ENCODE results near the gene HSBP1L1.

DNA sequence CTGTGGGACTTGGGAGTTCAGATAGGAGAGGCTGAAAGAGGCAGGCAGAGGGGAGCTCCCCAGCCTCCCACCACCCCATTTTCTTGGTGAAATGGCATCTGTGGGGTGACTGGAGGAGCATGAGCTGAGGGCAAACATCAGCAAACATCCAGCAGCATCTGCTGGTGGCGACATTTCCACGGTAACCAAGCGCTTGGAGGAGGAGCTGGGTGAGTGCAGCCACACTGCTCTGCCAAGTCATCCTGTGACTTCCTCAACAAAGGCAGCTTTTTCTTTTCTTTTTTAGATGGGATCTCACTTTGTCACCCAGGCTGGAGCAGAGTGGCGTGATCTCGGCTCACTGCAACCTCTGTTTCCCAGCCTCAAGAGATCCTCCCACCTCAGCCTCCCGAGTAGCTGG is 18.3 kb downstream of the HSBP1L1 start:
- TF ChIP-seq ESRRA (CRISPR knock-in tag; IDR thresholded peaks at IDR 0.05; ENCODE audit: low read depth), result no peak
- TF ChIP-seq, protein P1, sequence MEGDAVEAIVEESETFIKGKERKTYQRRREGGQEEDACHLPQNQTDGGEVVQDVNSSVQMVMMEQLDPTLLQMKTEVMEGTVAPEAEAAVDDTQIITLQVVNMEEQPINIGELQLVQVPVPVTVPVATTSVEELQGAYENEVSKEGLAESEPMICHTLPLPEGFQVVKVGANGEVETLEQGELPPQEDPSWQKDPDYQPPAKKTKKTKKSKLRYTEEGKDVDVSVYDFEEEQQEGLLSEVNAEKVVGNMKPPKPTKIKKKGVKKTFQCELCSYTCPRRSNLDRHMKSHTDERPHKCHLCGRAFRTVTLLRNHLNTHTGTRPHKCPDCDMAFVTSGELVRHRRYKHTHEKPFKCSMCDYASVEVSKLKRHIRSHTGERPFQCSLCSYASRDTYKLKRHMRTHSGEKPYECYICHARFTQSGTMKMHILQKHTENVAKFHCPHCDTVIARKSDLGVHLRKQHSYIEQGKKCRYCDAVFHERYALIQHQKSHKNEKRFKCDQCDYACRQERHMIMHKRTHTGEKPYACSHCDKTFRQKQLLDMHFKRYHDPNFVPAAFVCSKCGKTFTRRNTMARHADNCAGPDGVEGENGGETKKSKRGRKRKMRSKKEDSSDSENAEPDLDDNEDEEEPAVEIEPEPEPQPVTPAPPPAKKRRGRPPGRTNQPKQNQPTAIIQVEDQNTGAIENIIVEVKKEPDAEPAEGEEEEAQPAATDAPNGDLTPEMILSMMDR (CRISPR knock-in tag; IDR thresholded peaks at IDR 0.05), result no peak
- no peak for TF ChIP-seq SAFB2 (CRISPR knock-in tag; IDR thresholded peaks at IDR 0.05; ENCODE audit: borderline replicate concordance, low read depth)
- no peak for TF ChIP-seq ZNF468 (CRISPR knock-in tag; IDR thresholded peaks at IDR 0.05)
- TF ChIP-seq, protein P2, sequence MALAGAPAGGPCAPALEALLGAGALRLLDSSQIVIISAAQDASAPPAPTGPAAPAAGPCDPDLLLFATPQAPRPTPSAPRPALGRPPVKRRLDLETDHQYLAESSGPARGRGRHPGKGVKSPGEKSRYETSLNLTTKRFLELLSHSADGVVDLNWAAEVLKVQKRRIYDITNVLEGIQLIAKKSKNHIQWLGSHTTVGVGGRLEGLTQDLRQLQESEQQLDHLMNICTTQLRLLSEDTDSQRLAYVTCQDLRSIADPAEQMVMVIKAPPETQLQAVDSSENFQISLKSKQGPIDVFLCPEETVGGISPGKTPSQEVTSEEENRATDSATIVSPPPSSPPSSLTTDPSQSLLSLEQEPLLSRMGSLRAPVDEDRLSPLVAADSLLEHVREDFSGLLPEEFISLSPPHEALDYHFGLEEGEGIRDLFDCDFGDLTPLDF (CRISPR knock-in tag; IDR thresholded peaks at IDR 0.05), result no peak
- no peak for TF ChIP-seq SIN3A (IDR thresholded peaks at IDR 0.05; ENCODE audit: borderline replicate concordance, low read depth, low read length)
- TF ChIP-seq ZNF337 (CRISPR knock-in tag; IDR thresholded peaks at IDR 0.05; ENCODE audit: borderline replicate concordance, low read depth), result no peak
- TF ChIP-seq, protein P3, sequence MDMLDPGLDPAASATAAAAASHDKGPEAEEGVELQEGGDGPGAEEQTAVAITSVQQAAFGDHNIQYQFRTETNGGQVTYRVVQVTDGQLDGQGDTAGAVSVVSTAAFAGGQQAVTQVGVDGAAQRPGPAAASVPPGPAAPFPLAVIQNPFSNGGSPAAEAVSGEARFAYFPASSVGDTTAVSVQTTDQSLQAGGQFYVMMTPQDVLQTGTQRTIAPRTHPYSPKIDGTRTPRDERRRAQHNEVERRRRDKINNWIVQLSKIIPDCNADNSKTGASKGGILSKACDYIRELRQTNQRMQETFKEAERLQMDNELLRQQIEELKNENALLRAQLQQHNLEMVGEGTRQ (IDR thresholded peaks at IDR 0.05; ENCODE audit: low read depth, low read length), result no peak
- TF ChIP-seq, protein P3 (CRISPR knock-in tag; IDR thresholded peaks at IDR 0.05; ENCODE audit: borderline replicate concordance), result no peak

Measured in HepG2 (cell line).